HG03354 (cell line): ENCODE results near the gene MCM10.

Source experiments
- ATAC-seq: cut with Tn5 transposase; IDR thresholded peaks from one replicate; pipeline ENCODE4 v1.9.1; 2021; ENCODE audit warnings: mild to moderate bottlenecking; ENCODE audit not compliant: unreplicated experiment, poor library complexity, severe bottlenecking

The MCM10 gene

GRCh38 chr10:13161857-13162271 lies 506 bp downstream of the MCM10 start:
- peak; percentile 20 for ATAC-seq

GRCh38 chr10:13163859-13164258 lies 2.5 kb downstream of the MCM10 start:
- ATAC-seq = no peak

GRCh38 chr10:13165177-13165576 lies 3.8 kb downstream of the MCM10 start:
- no peak for ATAC-seq

GRCh38 chr10:13167568-13167967 lies 6.2 kb downstream of the MCM10 start:
- ATAC-seq = no peak

- ATAC-seq = no peak
Observed at GRCh38 chr10:13168781-13169180, 7.4 kb downstream of the MCM10 start.

- no peak for ATAC-seq
Observed at GRCh38 chr10:13173616-13174015, 12.3 kb downstream of the MCM10 start.

- no peak for ATAC-seq
Observed at GRCh38 chr10:13180788-13181187, 19.4 kb downstream of the MCM10 start.

GRCh38 chr10:13182424-13182823 lies 21.1 kb downstream of the MCM10 start:
- ATAC-seq = no peak

- ATAC-seq = peak; percentile 77
Observed at GRCh38 chr10:13183625-13184024, 22.3 kb downstream of the MCM10 start.

GRCh38 chr10:13184276-13184675 lies 22.9 kb downstream of the MCM10 start:
- ATAC-seq = no peak

GRCh38 chr10:13184730-13185514 lies 23.6 kb downstream of the MCM10 start:
- no peak for ATAC-seq

GRCh38 chr10:13187135-13187534 lies 25.8 kb downstream of the MCM10 start:
- ATAC-seq = no peak

- ATAC-seq = no peak
Observed at GRCh38 chr10:13188593-13188992, 27.2 kb downstream of the MCM10 start.

GRCh38 chr10:13189961-13190360 lies 28.6 kb downstream of the MCM10 start:
- no peak for ATAC-seq

GRCh38 chr10:13190816-13191215 lies 29.5 kb downstream of the MCM10 start:
- ATAC-seq = no peak

- no peak for ATAC-seq
Observed at GRCh38 chr10:13191362-13191761, 30.0 kb downstream of the MCM10 start.

GRCh38 chr10:13193637-13194036 lies 32.3 kb downstream of the MCM10 start:
- no peak for ATAC-seq

GRCh38 chr10:13195016-13195415 lies 33.7 kb downstream of the MCM10 start:
- ATAC-seq = no peak

GRCh38 chr10:13201132-13201531 lies 39.8 kb downstream of the MCM10 start:
- no peak for ATAC-seq

- no peak for ATAC-seq
Observed at GRCh38 chr10:13206091-13206490, 44.7 kb downstream of the MCM10 start.

GRCh38 chr10:13206546-13207443 lies 45.4 kb downstream of the MCM10 start:
- ATAC-seq = no peak
